Measurements from ENCODE around the gene EPB41L2. TPM values are rescaled to one million over a fixed set of nuclear protein-coding genes. Genes with fewer than 3 reads are reported as not detected.

The EPB41L2 gene
- total RNA-seq, 1 donor from 2014 or later, result 61.6 TPM

- Mint-ChIP-seq H3K4me3 (ENCODE audit: low read depth) (no peak overlapping the region), H3K9me3 (ENCODE audit: low read depth) (peaks cover 16% of the 10 kb centered on the region), H3K36me3 (ENCODE audit: insufficient read depth) (peaks cover 9% of the 10 kb centered on the region), H3K4me1 (ENCODE audit: low read depth) (peaks cover 2% of the 10 kb centered on the region), H3K27me3 (no peaks in the 10 kb centered on the region), H3K27ac (no peak overlapping the region)
- TF ChIP-seq, protein P1, sequence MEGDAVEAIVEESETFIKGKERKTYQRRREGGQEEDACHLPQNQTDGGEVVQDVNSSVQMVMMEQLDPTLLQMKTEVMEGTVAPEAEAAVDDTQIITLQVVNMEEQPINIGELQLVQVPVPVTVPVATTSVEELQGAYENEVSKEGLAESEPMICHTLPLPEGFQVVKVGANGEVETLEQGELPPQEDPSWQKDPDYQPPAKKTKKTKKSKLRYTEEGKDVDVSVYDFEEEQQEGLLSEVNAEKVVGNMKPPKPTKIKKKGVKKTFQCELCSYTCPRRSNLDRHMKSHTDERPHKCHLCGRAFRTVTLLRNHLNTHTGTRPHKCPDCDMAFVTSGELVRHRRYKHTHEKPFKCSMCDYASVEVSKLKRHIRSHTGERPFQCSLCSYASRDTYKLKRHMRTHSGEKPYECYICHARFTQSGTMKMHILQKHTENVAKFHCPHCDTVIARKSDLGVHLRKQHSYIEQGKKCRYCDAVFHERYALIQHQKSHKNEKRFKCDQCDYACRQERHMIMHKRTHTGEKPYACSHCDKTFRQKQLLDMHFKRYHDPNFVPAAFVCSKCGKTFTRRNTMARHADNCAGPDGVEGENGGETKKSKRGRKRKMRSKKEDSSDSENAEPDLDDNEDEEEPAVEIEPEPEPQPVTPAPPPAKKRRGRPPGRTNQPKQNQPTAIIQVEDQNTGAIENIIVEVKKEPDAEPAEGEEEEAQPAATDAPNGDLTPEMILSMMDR (IDR thresholded peaks at IDR 0.05; ENCODE audit: unreplicated experiment), result no peak
- no peak for DNase-seq (ENCODE audit: low spot score, unreplicated experiment)
Observed at GRCh38 chr6:130907687-130908086, 155.4 kb downstream of the EPB41L2 start.

DNA sequence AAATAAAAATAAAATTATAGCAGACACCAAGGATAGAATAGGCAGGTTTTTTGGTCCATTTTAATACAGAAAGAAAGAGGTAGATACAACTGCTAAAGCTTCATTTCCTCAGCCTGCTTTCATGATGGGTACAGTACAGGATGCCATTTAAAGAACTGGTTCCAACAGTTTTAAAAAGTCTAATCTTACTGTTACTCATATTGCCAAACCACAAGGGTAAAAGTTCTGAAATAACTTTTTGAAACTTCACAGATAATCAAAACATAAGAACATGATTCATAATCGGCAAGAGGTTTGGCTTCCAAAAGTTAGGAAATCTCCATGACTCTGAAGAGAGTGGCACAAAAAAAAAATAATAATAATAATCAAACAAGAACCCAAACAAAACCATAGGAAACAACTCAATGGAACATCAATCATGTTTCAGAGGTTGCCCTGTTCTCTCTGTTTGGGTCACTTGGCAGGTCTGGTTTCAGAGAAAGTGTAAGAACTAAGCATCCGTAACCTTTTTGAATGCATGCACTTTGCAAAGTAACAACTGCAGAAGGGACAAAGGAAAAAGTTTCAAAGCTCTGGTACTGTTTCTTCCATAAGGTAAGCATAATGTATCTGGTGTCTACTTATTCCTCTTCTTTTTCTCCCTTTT is 156.2 kb downstream of the EPB41L2 start:
- peaks cover 16% of the 10 kb centered on the region for H3K9me3 Mint-ChIP-seq (ENCODE audit: low read depth)
- no peak for DNase-seq (ENCODE audit: low spot score, unreplicated experiment)
- peaks cover 2% of the 10 kb centered on the region for H3K4me1 Mint-ChIP-seq (ENCODE audit: low read depth)
- H3K27me3 Mint-ChIP-seq, result no peaks in the 10 kb centered on the region
- TF ChIP-seq, protein P1 (IDR thresholded peaks at IDR 0.05; ENCODE audit: unreplicated experiment), result no peak
- no peak overlapping the region for H3K4me3 Mint-ChIP-seq (ENCODE audit: low read depth)
- H3K36me3 Mint-ChIP-seq (ENCODE audit: insufficient read depth), result peaks cover 9% of the 10 kb centered on the region
- no peak overlapping the region for H3K27ac Mint-ChIP-seq

DNA sequence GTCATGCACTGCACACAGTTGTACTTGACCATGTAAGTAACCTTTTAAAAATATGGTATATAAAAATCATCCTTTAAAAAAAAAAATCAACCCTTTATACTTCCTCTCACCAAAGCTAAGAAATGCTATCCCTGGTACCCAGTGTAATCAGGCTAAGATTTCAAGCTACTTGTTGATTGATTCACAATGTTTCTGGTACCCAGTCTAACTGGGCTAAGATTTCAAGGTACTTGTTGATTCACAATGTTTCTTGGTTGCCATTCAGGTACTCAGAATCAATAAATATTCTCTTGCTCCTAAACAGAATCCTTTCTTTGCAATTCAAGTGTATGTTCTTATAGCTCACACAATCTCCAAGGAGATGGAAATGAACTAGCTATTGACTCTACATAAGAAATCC is 159.4 kb downstream of the EPB41L2 start:
- H3K27ac Mint-ChIP-seq, result no peak overlapping the region
- H3K4me1 Mint-ChIP-seq (ENCODE audit: low read depth), result no peaks in the 10 kb centered on the region
- H3K9me3 Mint-ChIP-seq (ENCODE audit: low read depth), result no peaks in the 10 kb centered on the region
- TF ChIP-seq, protein P1 (IDR thresholded peaks at IDR 0.05; ENCODE audit: unreplicated experiment), result no peak
- H3K4me3 Mint-ChIP-seq (ENCODE audit: low read depth), result no peak overlapping the region
- H3K27me3 Mint-ChIP-seq, result no peaks in the 10 kb centered on the region
- no peak for DNase-seq (ENCODE audit: low spot score, unreplicated experiment)
- no peaks in the 10 kb centered on the region for H3K36me3 Mint-ChIP-seq (ENCODE audit: insufficient read depth)

DNA sequence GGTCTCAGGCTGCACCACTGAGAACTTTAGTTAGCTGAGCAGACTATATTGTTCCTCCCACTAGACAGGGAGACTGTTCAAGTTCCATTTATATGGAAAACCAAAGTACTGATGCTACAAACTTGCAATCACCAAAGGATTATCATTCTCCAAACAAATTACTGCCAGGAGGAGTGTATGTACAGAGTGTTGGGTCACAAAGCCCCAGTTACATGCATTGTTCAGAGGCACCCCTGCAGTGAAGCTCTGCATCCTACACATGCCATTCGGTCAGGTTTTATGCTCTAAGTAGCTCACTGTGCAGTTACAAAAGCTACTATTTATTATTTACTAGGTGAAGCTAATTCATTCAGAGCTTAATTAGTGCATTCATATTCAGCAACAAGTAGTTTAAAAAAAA is 160.0 kb downstream of the EPB41L2 start:
- Mint-ChIP-seq H3K27me3 (no peaks in the 10 kb centered on the region), H3K9me3 (ENCODE audit: low read depth) (no peaks in the 10 kb centered on the region), H3K36me3 (ENCODE audit: insufficient read depth) (no peaks in the 10 kb centered on the region), H3K27ac (no peak overlapping the region), H3K4me3 (ENCODE audit: low read depth) (no peak overlapping the region), H3K4me1 (ENCODE audit: low read depth) (no peaks in the 10 kb centered on the region)
- TF ChIP-seq, protein P1 (IDR thresholded peaks at IDR 0.05; ENCODE audit: unreplicated experiment), result no peak
- no peak for DNase-seq (ENCODE audit: low spot score, unreplicated experiment)

DNA sequence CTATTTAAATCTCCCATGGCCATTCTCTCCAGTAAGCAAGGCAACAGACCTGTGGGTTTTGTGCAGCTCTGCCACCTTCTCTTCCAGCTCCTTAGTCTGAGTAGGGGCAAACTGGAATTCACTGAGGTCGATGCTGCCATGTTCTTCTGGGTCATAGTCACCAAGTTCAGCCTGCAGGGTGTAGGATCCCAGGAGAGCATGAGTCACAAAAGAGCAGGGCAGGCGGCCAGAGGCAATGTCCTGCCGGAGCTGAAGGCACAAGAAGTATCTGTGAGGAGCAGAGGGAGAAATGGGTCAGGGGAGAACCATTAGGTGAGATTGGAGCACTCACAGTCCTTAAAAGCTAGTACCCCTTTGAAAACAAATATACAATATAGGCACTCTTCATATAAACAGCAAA is 162.1 kb downstream of the EPB41L2 start:
- H3K36me3 Mint-ChIP-seq (ENCODE audit: insufficient read depth), result no peaks in the 10 kb centered on the region
- H3K27me3 Mint-ChIP-seq, result no peaks in the 10 kb centered on the region
- H3K4me1 Mint-ChIP-seq (ENCODE audit: low read depth), result no peaks in the 10 kb centered on the region
- TF ChIP-seq, protein P1 (IDR thresholded peaks at IDR 0.05; ENCODE audit: unreplicated experiment), result no peak
- H3K9me3 Mint-ChIP-seq (ENCODE audit: low read depth), result no peaks in the 10 kb centered on the region
- H3K4me3 Mint-ChIP-seq (ENCODE audit: low read depth), result no peak overlapping the region
- no peak for DNase-seq (ENCODE audit: low spot score, unreplicated experiment)
- no peak overlapping the region for H3K27ac Mint-ChIP-seq

Data from progenitor cell of endocrine pancreas (in vitro differentiated cells).